A549 (cell line): ENCODE results near the gene LRRC4B. TPM values are rescaled to one million over a fixed set of nuclear protein-coding genes. Genes with fewer than 3 reads are reported as not detected.

Experiments
- ATAC-seq, 2 experiments: fragments of 200-7000 bp in 1 of 2; fragments of >200 bp in 1 of 2; cut with Nextera tagmentation in 1 of 2; cut with Tn5 transposase in 1 of 2; 3 replicates each; pipeline versions ENCODE4 v1.8.0 to v1.9.1; 2018 to 2020; ENCODE audit warnings: mild to moderate bottlenecking in 1 of 2, moderate library complexity in 1 of 2
- CTCF ChIA-PET: fragments of 300-600 bp; sonication (Branson Sonifier 250); formaldehyde crosslinking; extraction: SDS; loops from one replicate; lab custom pipeline; 2021; ENCODE audit warnings: antibody characterized with exemption, inconsistent platforms; lab: Yijun Ruan, JAX
- POLR2A ChIA-PET: fragments of 350-600 bp; formaldehyde crosslinking; extraction: SDS; loops from one replicate; lab custom pipeline; 2021; ENCODE audit warnings: antibody characterized with exemption, inconsistent platforms; lab: Yijun Ruan, JAX
- DNase-seq, 2 experiments: peaks; one replicate each; pipeline versions ENCODE4 v3.0.0 to v3.0.0-alpha.2; 2011 to 2016; ENCODE audit warnings: low read depth in 1 of 2, low spot score in 1 of 2
- FAIRE-seq: peaks from 2 replicates; lab custom pipeline; 2011; peaks lifted over from hg19 to GRCh38; lab: Jason Lieb, UNC
- H3K27ac ChIP-seq, 2 experiments: fragments of >200 bp; sonication (Bioruptor Twin); formaldehyde crosslinking; 3 replicates each; pipeline ENCODE4 v1.5.1; 2016 to 2017
- H3K4me1 ChIP-seq: fragments of >200 bp; sonication (Bioruptor Twin); formaldehyde crosslinking; 3 replicates; pipeline ENCODE4 v1.6.1; 2016
- H3K4me2 ChIP-seq: fragments of >200 bp; sonication (Bioruptor Twin); formaldehyde crosslinking; 3 replicates; pipeline ENCODE4 v1.6.1; 2016
- H3K4me3 ChIP-seq: fragments of >200 bp; sonication (Bioruptor Twin); formaldehyde crosslinking; 3 replicates; pipeline ENCODE4 v1.5.1; 2016
- H3K9me3 ChIP-seq: fragments of >200 bp; sonication (Bioruptor Twin); formaldehyde crosslinking; 3 replicates; pipeline ENCODE4 v1.6.1; 2016
- BHLHE40 ChIP-seq: IDR thresholded peaks from 2 replicates; pipeline ENCODE4 v1.6.1; 2012; ENCODE audit warnings: low read depth, low read length, inconsistent platforms
- CBX2 ChIP-seq: fragments of 200-600 bp; sonication (generic); IDR thresholded peaks from 2 replicates; pipeline ENCODE4 v1.6.1; 2016; ENCODE audit warnings: low read depth, mild to moderate bottlenecking, borderline replicate concordance
- EHF ChIP-seq: fragments of 250-450 bp; sonication (Bioruptor Pico); IDR thresholded peaks from 2 replicates; pipeline ENCODE4 v1.5.0; 2020; ENCODE audit warnings: mild to moderate bottlenecking
- EHMT2 ChIP-seq: fragments of 200-600 bp; sonication (generic); IDR thresholded peaks from 2 replicates; pipeline ENCODE4 v1.6.1; 2016; ENCODE audit warnings: antibody characterized with exemption, low read depth, mild to moderate bottlenecking, moderate library complexity
- EP300 ChIP-seq, 2 experiments: fragments of >200 bp; sonication (Bioruptor Twin); formaldehyde crosslinking; IDR thresholded peaks; 2 replicates in 1 of 2; 3 replicates in 1 of 2; pipeline ENCODE4 v1.6.1; 2016 to 2017
- FOSB ChIP-seq: fragments of 250-450 bp; sonication (Bioruptor Pico); IDR thresholded peaks from 2 replicates; pipeline ENCODE4 v1.5.0; 2020; ENCODE audit warnings: mild to moderate bottlenecking, moderate library complexity
- FOXS1 ChIP-seq: fragments of 250-450 bp; sonication (Bioruptor Pico); IDR thresholded peaks from 2 replicates; pipeline ENCODE4 v1.5.0; 2020; ENCODE audit warnings: mild to moderate bottlenecking, moderate library complexity
- HDAC2 ChIP-seq: fragments of 200-600 bp; sonication (generic); IDR thresholded peaks from 2 replicates; pipeline ENCODE4 v1.6.1; 2016
- HOXA7 ChIP-seq: fragments of 250-450 bp; sonication (Bioruptor Pico); IDR thresholded peaks from 2 replicates; pipeline ENCODE4 v1.5.0; 2020; ENCODE audit warnings: mild to moderate bottlenecking, moderate library complexity
- JUNB ChIP-seq: fragments of >200 bp; sonication (Bioruptor Twin); formaldehyde crosslinking; IDR thresholded peaks from 2 replicates; pipeline ENCODE4 v1.6.1; 2016
- KDM5A ChIP-seq: fragments of 200-600 bp; sonication (generic); IDR thresholded peaks from 2 replicates; pipeline ENCODE4 v1.6.1; 2016; ENCODE audit warnings: antibody characterized with exemption, mild to moderate bottlenecking
- NR3C1 ChIP-seq: fragments of >200 bp; sonication (Bioruptor Twin); formaldehyde crosslinking; IDR thresholded peaks from 3 replicates; pipeline ENCODE4 v1.6.1; 2017
- PHF8 ChIP-seq: fragments of 200-600 bp; sonication (generic); IDR thresholded peaks from 2 replicates; pipeline ENCODE4 v1.6.1; 2016; ENCODE audit warnings: low read depth, mild to moderate bottlenecking, antibody characterized with exemption, moderate library complexity, borderline replicate concordance
- POLR2AphosphoS2 ChIP-seq: conservative IDR thresholded peaks from 2 replicates; pipeline ENCODE4 v1.6.1; 2012; ENCODE audit warnings: low read length, improper control_type of control experiment, inconsistent platforms
- RAD21 ChIP-seq, 2 experiments: fragments of >200 bp in 1 of 2; sonication (Bioruptor Twin) in 1 of 2; formaldehyde crosslinking in 1 of 2; IDR thresholded peaks in 1 of 2; conservative IDR thresholded peaks in 1 of 2; 2 replicates in 1 of 2; 3 replicates in 1 of 2; pipeline ENCODE4 v1.6.1; 2012 to 2018; ENCODE audit warnings: inconsistent platforms in 1 of 2
- SMC3 ChIP-seq: fragments of >200 bp; sonication (Bioruptor Twin); formaldehyde crosslinking; IDR thresholded peaks from 3 replicates; pipeline ENCODE4 v1.6.1; 2018; ENCODE audit warnings: inconsistent platforms
- TFCP2L1 ChIP-seq: fragments of 250-450 bp; sonication (Bioruptor Pico); IDR thresholded peaks from 2 replicates; pipeline ENCODE4 v1.5.0; 2021; ENCODE audit warnings: mild to moderate bottlenecking
- ZC3H11A ChIP-seq: fragments of 450-650 bp; IDR thresholded peaks from 2 replicates; pipeline ENCODE4 v1.6.1; 2014; ENCODE audit warnings: antibody characterized with exemption, mild to moderate bottlenecking
- ZFP36 ChIP-seq: fragments of 450-650 bp; IDR thresholded peaks from 2 replicates; pipeline ENCODE4 v1.6.1; 2014; ENCODE audit warnings: borderline replicate concordance; ENCODE audit not compliant: partially characterized antibody
- ZNF302 ChIP-seq: fragments of 250-450 bp; sonication (Bioruptor Pico); IDR thresholded peaks from 2 replicates; pipeline ENCODE4 v1.9.0; 2021; ENCODE audit warnings: inconsistent platforms, mild to moderate bottlenecking, moderate library complexity
- WGBS: methylation state at CpG from one replicate; pipeline ENCODE4 v1.1.6; 2017; ENCODE audit errors: missing lambda C conversion rate; 5-methylcytosine and 5-hydroxymethylcytosine counted together
- polyA plus RNA-seq, 4 experiments: library from polyadenylated mRNA; depleted of rRNA in 3 of 4; stranded (reverse); fragments of >200 nt; fragmentation: RNase III in 1 of 4; extraction: RNeasy Plus Mini Kit Qiagen cat#74134 plus additional on column Dnase treatment in 1 of 4; gene quantifications; 2 replicates in 3 of 4; 3 replicates in 1 of 4; pipeline ENCODE4 v1.2.3, GENCODE V29; 2011 to 2017
- TF ChIP-seq, protein P1 (sequence below): fragments of >200 bp; sonication (Bioruptor Twin); formaldehyde crosslinking; IDR thresholded peaks from 2 replicates; pipeline ENCODE4 v1.6.1; 2016
- TF ChIP-seq, protein P2 (sequence below): IDR thresholded peaks from 2 replicates; pipeline ENCODE4 v1.6.1; 2012
- TF ChIP-seq, protein P3 (sequence below): fragments of >200 bp; sonication (Bioruptor Twin); formaldehyde crosslinking; IDR thresholded peaks from 3 replicates; pipeline ENCODE4 v1.5.1; 2016
- TF ChIP-seq, protein P4 (sequence below): fragments of >200 bp; sonication (Bioruptor Twin); formaldehyde crosslinking; IDR thresholded peaks from 3 replicates; pipeline ENCODE4 v1.6.1; 2016
- TF ChIP-seq, protein P5 (sequence below): fragments of 250-450 bp; sonication (Bioruptor Pico); IDR thresholded peaks from 2 replicates; pipeline ENCODE4 v1.5.0; 2020; ENCODE audit warnings: low read depth, mild to moderate bottlenecking, moderate library complexity

LRRC4B gene
- polyA plus RNA-seq, 2 of the 4 experiments (the other 2 are of a cell fraction): 0.54 to 0.97 TPM

DNA sequence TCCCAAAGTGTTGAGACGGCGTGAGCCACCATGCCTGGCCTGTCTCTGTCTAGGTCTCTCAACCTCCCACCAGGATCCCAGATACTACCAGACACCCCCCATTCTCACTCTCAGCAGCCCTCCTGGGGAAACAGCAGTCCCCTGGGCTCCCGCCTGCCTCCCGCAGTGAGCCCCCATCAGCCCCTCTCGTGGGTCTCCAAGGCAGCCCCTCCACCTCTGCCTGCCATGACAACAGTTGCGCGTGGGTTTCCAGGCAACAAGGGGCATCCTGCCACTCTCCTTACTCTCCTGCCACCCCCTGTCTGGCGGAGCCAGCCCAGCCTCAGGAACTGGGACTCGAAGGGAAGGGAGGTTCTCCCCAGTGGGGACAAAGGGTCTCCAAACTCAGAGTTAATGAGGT, 5.2 kb downstream of the LRRC4B start:
- WGBS: 64% methylated on average over 9 of the region's 9 CpGs
- no peak for FAIRE-seq
- ChIA-PET CTCF (interaction anchor here (11.8 kb wide), 1 partner anchor 22 kb away, joined by 355 read pairs; no protein-coding TSS in a partner anchor), POLR2A (interaction anchor here (0.7 kb wide), 1 partner anchor 95 kb away, joined by 4 read pairs; no protein-coding TSS in a partner anchor)
- no peak for ATAC-seq
- DNase-seq: no peak
- peaks cover 19% of the 10 kb centered on the region for H3K4me1 ChIP-seq
- H3K4me2 ChIP-seq: no peak overlapping the region
- TF ChIP-seq RAD21 (conservative IDR thresholded peaks at IDR 0.05 in 1 of 2, IDR thresholded peaks at IDR 0.05 in 1 of 2) (no peak), ZC3H11A (no peak), HDAC2 (no peak), KDM5A (no peak), SMC3 (no peak), EP300 (IDR thresholded peaks at IDR 0.05) (no peak), NR3C1 (no peak), PHF8 (no peak), FOXS1 (CRISPR knock-in tag) (no peak), FOSB (CRISPR knock-in tag) (no peak), HOXA7 (CRISPR knock-in tag) (no peak), ZFP36 (no peak)
- TF ChIP-seq, protein P1, sequence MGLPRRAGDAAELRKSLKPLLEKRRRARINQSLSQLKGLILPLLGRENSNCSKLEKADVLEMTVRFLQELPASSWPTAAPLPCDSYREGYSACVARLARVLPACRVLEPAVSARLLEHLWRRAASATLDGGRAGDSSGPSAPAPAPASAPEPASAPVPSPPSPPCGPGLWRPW: no peak
- TF ChIP-seq, protein P2, sequence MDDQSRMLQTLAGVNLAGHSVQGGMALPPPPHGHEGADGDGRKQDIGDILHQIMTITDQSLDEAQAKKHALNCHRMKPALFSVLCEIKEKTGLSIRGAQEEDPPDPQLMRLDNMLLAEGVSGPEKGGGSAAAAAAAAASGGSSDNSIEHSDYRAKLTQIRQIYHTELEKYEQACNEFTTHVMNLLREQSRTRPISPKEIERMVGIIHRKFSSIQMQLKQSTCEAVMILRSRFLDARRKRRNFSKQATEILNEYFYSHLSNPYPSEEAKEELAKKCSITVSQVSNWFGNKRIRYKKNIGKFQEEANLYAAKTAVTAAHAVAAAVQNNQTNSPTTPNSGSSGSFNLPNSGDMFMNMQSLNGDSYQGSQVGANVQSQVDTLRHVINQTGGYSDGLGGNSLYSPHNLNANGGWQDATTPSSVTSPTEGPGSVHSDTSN: no peak
- TF ChIP-seq, protein P3, sequence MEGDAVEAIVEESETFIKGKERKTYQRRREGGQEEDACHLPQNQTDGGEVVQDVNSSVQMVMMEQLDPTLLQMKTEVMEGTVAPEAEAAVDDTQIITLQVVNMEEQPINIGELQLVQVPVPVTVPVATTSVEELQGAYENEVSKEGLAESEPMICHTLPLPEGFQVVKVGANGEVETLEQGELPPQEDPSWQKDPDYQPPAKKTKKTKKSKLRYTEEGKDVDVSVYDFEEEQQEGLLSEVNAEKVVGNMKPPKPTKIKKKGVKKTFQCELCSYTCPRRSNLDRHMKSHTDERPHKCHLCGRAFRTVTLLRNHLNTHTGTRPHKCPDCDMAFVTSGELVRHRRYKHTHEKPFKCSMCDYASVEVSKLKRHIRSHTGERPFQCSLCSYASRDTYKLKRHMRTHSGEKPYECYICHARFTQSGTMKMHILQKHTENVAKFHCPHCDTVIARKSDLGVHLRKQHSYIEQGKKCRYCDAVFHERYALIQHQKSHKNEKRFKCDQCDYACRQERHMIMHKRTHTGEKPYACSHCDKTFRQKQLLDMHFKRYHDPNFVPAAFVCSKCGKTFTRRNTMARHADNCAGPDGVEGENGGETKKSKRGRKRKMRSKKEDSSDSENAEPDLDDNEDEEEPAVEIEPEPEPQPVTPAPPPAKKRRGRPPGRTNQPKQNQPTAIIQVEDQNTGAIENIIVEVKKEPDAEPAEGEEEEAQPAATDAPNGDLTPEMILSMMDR: no peak
- no peak overlapping the region for H3K4me3 ChIP-seq
- no peaks in the 10 kb centered on the region for H3K9me3 ChIP-seq
- H3K27ac ChIP-seq: no peak overlapping the region

DNA sequence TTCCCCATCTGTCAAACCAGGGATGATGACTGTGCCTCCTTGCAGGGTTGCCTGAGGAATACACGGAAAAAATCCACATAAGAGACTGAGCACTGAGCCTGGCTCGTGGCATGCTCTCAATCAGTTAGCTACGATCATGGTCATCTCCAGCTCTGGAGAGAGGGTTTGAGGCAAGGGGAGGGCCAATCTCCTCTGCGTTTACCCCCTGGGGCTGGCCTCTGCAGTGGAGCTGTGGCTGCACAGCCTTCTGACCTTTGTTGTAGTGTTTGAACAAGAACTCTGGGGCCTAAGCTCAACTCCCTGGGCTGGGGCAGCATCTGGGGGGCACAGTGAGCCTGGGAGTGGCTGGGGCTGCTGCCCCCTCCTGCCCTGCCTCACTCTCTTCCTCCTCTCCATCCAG, 5.9 kb downstream of the LRRC4B start:
- no peak for DNase-seq
- ATAC-seq: no peak
- POLR2A ChIA-PET: interaction anchor here (0.7 kb wide), 1 partner anchor 96 kb away, joined by 4 read pairs; no protein-coding TSS in a partner anchor
- no peak for FAIRE-seq
- 32% methylated on average over 4 of the region's 4 CpGs for WGBS
- Histone ChIP-seq H3K27ac (no peak overlapping the region), H3K4me1 (peaks cover 17% of the 10 kb centered on the region), H3K4me3 (no peak overlapping the region), H3K4me2 (no peak overlapping the region), H3K9me3 (no peaks in the 10 kb centered on the region)
- TF ChIP-seq FOXS1 (CRISPR knock-in tag) (no peak), SMC3 (no peak), RAD21 (conservative IDR thresholded peaks at IDR 0.05 in 1 of 2, IDR thresholded peaks at IDR 0.05 in 1 of 2) (no peak), JUNB (no peak), ZC3H11A (no peak), BHLHE40 (no peak), EHMT2 (no peak), CBX2 (no peak), ZFP36 (no peak), TFCP2L1 (CRISPR knock-in tag) (no peak), EHF (CRISPR knock-in tag) (no peak), POLR2AphosphoS2 (no peak), ZNF302 (CRISPR knock-in tag) (no peak)
- TF ChIP-seq, protein P4, sequence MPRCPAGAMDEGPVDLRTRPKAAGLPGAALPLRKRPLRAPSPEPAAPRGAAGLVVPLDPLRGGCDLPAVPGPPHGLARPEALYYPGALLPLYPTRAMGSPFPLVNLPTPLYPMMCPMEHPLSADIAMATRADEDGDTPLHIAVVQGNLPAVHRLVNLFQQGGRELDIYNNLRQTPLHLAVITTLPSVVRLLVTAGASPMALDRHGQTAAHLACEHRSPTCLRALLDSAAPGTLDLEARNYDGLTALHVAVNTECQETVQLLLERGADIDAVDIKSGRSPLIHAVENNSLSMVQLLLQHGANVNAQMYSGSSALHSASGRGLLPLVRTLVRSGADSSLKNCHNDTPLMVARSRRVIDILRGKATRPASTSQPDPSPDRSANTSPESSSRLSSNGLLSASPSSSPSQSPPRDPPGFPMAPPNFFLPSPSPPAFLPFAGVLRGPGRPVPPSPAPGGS: no peak
- TF ChIP-seq, protein P1: no peak
- TF ChIP-seq, protein P5, sequence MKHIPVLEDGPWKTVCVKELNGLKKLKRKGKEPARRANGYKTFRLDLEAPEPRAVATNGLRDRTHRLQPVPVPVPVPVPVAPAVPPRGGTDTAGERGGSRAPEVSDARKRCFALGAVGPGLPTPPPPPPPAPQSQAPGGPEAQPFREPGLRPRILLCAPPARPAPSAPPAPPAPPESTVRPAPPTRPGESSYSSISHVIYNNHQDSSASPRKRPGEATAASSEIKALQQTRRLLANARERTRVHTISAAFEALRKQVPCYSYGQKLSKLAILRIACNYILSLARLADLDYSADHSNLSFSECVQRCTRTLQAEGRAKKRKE (CRISPR knock-in tag): no peak
- TF ChIP-seq, protein P3: no peak
- CTCF ChIA-PET: interaction anchor here (0.8 to 11.8 kb wide), 3 partner anchors 21 to 162 kb away, joined by 3 to 355 read pairs (median 3); no protein-coding TSS in a partner anchor
